Activated naive CD4-positive, alpha-beta T cell treated with anti-CD3 and anti-CD28 coated beads, Interleukin-2, amount 50 U/mL, for 24 hours (primary cell): ENCODE results near the gene FBXO2.
"Not testable (repeated sequence)": the region's sequence is repeated elsewhere in the genome, so short reads cannot be mapped to it uniquely, and the experiment has no call there.

Experiments used
- H3K27ac Mint-ChIP-seq: one replicate; pipeline ENCODE4 v1.8.0; 2021; ENCODE audit warnings: mild to moderate bottlenecking, mixed read lengths
- H3K27me3 Mint-ChIP-seq: one replicate; pipeline ENCODE4 v1.8.0; 2021; ENCODE audit warnings: mixed read lengths
- H3K36me3 Mint-ChIP-seq: one replicate; pipeline ENCODE4 v1.8.0; 2021; ENCODE audit warnings: mixed read lengths
- H3K4me1 Mint-ChIP-seq: one replicate; pipeline ENCODE4 v1.8.0; 2021; ENCODE audit warnings: mixed read lengths
- H3K4me3 Mint-ChIP-seq: one replicate; pipeline ENCODE4 v1.8.0; 2021; ENCODE audit warnings: mild to moderate bottlenecking, mixed read lengths
- H3K9me3 Mint-ChIP-seq: one replicate; pipeline ENCODE4 v1.8.0; 2021; ENCODE audit warnings: mixed read lengths

The FBXO2 gene

DNA sequence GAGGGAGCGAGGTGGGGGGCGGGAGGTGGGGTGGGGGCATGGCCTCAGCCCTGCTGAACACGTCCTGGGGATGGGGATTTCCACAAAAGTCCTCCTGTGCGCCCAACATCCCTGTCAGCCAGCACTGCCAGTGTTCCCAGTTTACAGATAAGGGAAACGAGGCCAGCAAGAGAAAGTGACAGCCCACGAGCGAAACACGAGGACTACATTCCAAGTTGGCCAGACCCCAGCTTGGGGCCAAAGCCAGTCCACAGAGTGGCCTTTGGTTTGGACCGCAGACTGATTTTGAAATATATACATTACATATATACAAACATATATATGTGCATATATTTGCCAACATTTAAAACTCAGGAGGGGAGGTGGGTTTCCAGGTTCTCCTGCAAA lies 5.0 kb downstream of the FBXO2 start:
- Mint-ChIP-seq H3K27me3 (no peaks in the 10 kb centered on the region), H3K27ac (no peak overlapping the region), H3K4me1 (peaks cover 29% of the 10 kb centered on the region), H3K9me3 (no peaks in the 10 kb centered on the region), H3K36me3 (no peaks in the 10 kb centered on the region), H3K4me3 (no peak overlapping the region)

DNA sequence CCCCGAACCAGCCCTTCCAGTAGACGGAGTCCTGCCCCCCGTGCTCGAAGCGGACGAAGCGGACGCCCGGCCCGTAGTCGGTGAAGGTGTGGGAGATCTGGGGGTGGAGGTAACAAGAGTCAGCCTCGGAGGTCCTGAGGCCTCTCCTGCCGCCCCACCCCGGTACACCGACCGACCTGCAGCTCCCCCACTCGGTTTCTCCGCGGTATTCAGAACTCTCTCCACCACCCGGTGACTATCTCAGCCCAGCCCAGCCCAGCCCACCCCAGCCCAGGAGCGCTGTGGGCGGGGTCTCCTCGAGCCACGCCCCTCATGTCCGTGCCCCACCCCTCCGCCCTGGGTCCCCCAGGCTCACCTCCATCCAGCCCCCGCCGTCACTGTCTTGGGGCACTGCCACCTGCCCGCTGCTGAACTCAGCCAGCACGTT lies 5.5 kb downstream of the FBXO2 start:
- Mint-ChIP-seq H3K4me1 (peaks cover 29% of the 10 kb centered on the region), H3K27ac (no peak overlapping the region), H3K9me3 (no peaks in the 10 kb centered on the region)

DNA sequence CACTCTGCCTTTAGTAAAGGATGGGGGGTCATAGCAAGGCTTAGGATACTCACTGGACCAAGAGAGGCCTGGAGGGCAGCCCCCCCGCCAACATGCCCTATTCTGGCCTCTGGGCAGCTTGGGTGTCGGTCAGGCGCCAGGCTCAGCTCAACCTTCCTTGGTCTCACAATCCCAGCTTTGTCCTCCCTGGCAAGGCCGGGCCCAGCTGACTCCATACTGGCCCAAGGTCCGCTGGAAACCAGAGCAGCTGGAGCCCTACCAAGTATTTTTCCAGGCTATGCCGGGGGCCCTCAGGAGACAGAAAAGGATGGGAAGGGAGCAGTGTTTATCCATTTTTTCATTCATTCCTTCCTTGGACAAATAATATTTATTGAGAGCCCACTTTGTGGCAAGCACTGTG lies 6.2 kb downstream of the FBXO2 start:
- Mint-ChIP-seq H3K27ac (no peak overlapping the region), H3K4me1 (peaks cover 29% of the 10 kb centered on the region), H3K9me3 (no peaks in the 10 kb centered on the region), H3K4me3 (no peak overlapping the region), H3K27me3 (no peaks in the 10 kb centered on the region), H3K36me3 (no peaks in the 10 kb centered on the region)

More for the DNA sequence above, 5.5 kb downstream of the FBXO2 start:
- Mint-ChIP-seq H3K27me3 (no peaks in the 10 kb centered on the region), H3K36me3 (no peaks in the 10 kb centered on the region), H3K4me3 (no peak overlapping the region)

DNA sequence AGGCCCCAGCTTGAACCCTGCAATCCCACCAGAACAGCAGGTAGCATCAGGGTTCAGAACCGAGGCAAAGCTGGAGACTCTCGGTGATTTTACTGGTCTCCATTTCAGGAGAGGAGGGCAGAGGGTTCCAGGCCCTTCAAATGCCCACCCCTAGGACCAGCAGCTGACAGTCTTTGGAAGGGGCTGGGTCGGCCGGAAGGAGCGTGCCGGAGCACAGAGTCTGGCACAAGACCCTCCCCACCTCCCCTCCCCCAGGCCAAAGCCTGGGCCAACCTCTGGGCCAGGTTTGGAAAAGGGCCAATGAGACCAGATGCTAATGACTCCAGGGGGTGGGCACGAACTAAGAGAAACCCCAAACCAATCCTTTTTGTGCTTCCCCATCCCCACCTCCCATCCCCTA lies 6.9 kb downstream of the FBXO2 start:
- H3K4me3 Mint-ChIP-seq: no peak overlapping the region
- H3K4me1 Mint-ChIP-seq: peaks cover 28% of the 10 kb centered on the region
- H3K27ac Mint-ChIP-seq: no peak overlapping the region

DNA sequence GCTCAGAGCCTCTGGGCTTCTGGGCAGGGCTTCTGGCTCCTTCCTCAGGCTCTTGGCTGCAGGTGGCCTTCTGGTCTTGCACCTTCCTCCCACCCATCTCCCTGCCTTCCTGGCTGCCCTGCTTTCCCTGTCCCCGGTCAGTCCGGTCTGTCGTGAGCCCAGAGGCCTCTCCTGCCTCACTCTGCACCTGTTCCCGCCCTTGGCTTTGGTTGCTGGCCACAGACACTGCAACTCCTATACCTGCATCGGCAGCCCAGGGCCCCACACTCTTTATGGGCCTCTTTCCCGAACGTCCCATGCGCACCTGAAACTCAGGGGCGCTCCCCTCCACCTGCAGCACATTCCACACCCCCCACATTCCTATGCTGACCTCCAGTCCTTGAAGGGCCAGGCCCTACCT lies 7.9 kb downstream of the FBXO2 start:
- Mint-ChIP-seq H3K27me3 (no peaks in the 10 kb centered on the region), H3K4me1 (peaks cover 21% of the 10 kb centered on the region), H3K4me3 (no peak overlapping the region), H3K36me3 (no peaks in the 10 kb centered on the region), H3K9me3 (no peaks in the 10 kb centered on the region), H3K27ac (no peak overlapping the region)

More for the DNA sequence above, 6.9 kb downstream of the FBXO2 start:
- no peaks in the 10 kb centered on the region for H3K36me3 Mint-ChIP-seq
- no peaks in the 10 kb centered on the region for H3K9me3 Mint-ChIP-seq
- H3K27me3 Mint-ChIP-seq: no peaks in the 10 kb centered on the region

DNA sequence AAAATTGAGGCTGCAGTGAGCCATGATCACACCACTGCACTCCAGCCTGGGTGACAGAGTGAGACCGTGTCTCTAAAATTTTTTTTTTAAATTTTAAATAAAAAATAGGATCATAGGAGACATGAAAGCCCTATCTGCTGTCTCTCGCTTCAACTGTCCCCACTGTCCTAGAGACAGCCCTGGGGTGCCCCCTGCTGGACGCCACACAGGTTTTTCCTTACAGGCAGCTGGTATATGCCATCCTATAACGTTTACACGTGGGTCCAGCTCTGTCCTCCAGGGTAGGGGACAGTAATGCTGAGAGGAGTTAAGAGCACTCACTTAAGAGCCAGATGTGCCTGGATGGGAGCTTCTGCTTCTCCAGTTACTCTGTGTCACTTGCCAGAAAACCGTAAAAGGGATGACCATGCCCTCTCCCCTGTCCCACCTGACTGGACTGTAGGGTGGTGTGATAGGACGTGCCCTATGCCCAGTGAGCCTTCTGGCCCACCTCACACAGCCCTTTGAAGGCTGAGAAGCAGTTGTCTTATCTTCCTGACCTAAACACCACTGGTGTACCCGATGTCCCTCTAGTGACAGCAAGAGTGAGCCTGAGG lies 8.5 kb downstream of the FBXO2 start:
- Mint-ChIP-seq H3K9me3 (no peaks in the 10 kb centered on the region), H3K36me3 (no peaks in the 10 kb centered on the region), H3K4me3 (no peak overlapping the region), H3K27me3 (no peaks in the 10 kb centered on the region), H3K27ac (no peak overlapping the region), H3K4me1 (peaks cover 15% of the 10 kb centered on the region)

DNA sequence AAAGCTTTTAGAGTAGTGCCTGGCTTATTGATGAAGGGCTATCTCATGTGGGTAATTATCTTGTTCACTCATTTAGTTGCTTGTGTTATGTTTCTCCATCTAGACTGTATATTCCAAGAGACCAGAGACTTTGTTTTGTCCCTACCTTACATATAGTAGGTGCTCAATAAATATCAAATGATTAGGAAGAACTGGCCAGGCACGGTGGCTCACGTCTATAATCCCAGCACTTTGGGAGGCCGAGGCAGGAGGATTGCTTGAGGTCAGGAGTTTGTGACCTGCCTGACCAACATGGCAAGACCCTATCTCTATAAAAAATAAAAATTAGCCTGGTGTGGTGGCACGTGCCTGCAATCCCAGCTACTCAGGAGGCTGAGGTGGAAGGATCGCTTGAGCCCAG lies 9.0 kb downstream of the FBXO2 start:
- Mint-ChIP-seq H3K4me3 (no peak overlapping the region), H3K27me3 (no peaks in the 10 kb centered on the region), H3K36me3 (no peaks in the 10 kb centered on the region), H3K9me3 (no peaks in the 10 kb centered on the region), H3K4me1 (peaks cover 10% of the 10 kb centered on the region), H3K27ac (no peak overlapping the region)

DNA sequence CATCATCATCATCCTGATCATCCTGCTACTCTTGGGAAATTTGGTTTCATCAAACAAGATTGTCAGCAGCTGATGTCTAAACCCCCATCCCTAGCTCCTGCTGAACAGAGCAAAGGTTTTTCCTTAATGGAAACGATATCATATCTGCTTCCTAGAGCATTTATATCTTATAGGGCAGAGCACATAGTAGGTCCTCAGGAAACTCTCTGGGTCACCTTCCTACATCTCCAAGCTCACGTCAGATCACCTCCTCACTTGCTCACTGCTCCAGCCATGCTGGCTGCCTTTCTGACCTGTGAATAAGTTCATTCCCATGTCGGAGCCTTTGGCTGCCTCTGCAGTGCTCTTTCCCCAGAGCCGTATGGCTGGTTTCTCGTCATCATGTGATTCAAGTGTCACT lies 10.4 kb downstream of the FBXO2 start:
- Mint-ChIP-seq H3K4me1 (peaks cover 3% of the 10 kb centered on the region), H3K27ac (peak overlapping the region; percentile 15)

DNA sequence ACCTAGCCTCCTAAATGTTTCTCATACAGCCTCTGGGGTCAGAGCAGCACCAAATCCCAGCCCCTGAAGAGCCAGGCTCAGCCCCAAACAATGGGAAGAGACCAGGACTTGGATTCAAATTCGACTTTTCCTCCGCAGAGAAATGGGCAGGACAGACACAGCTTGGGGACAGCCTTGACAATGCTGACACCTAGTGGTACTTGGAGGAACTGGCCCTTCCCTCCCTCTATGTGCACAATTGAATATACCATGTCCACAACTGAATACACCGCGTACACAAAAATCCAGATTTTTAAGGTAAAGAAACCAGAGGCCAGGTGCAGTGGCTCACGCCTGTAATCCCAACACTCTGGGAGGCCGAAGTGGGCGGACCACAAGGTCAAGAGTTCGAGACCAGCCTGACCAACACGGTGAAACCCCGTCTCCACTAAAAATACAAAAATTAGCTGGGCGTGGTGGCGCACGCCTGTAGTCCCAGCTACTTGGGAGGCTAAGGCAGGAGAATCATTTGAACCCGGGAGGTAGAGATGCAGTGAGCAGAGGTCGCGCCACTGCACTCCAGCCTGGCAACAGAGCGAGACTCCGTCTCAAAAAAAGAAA lies 11.7 kb downstream of the FBXO2 start:
- H3K27ac Mint-ChIP-seq, H3K4me1 Mint-ChIP-seq, H3K36me3 Mint-ChIP-seq, H3K9me3 Mint-ChIP-seq, H3K27me3 Mint-ChIP-seq, H3K4me3 Mint-ChIP-seq: not testable (repeated sequence)

More for the DNA sequence above, 10.4 kb downstream of the FBXO2 start:
- no peaks in the 10 kb centered on the region for H3K9me3 Mint-ChIP-seq
- no peaks in the 10 kb centered on the region for H3K36me3 Mint-ChIP-seq
- no peaks in the 10 kb centered on the region for H3K27me3 Mint-ChIP-seq
- H3K4me3 Mint-ChIP-seq: no peak overlapping the region

DNA sequence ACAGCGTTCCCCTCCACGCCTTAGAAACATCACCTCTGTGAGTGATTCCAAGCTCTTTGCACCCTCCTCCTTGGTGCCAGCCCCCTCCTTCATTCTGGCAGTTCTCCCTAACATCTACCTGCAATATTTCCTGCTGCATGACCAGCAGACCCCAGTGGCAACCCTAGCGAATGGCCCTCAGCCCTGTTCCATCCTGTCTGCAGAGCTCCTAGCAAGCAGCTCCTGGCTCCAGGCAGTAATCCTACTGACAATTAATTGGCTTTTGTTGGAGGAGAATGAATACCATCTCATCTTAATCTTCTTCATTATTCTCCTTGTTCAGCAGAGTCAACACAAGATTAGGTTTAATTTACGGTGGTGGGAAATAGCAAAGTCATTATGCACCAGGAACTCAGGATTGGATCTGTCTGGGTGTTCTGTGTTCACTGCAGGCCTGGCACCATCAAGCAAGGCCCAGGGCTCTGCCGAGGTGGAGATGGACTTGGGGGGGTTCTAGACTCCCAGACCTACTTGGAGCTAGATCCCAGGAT lies 12.4 kb downstream of the FBXO2 start:
- Mint-ChIP-seq H3K4me1 (no peaks in the 10 kb centered on the region), H3K27ac (no peak overlapping the region), H3K4me3 (no peak overlapping the region), H3K27me3 (peaks cover under 1% of the 10 kb centered on the region), H3K9me3 (no peaks in the 10 kb centered on the region), H3K36me3 (no peaks in the 10 kb centered on the region)

DNA sequence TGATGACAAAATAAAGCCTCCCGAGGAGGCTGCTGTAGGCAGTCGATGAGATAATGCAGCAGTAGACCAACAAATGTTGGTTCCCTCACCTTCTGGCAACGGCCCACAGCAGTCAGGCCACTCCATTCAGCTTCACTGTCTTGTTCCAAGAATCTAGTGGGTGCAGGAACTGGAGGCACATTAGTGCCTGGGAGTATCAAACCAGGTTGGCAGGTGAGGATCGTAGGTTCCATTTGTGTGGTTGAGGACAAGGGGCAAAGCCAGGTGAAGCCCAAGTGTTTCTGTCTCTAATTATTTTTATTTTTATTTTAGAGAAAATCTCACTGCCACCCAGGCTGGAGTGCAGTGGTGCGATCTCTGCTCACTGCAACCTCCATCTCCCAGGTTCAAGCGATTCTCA lies 13.3 kb downstream of the FBXO2 start:
- no peaks in the 10 kb centered on the region for H3K4me1 Mint-ChIP-seq
- no peak overlapping the region for H3K4me3 Mint-ChIP-seq
- H3K27ac Mint-ChIP-seq: no peak overlapping the region
- H3K9me3 Mint-ChIP-seq: no peaks in the 10 kb centered on the region
- peaks cover 4% of the 10 kb centered on the region for H3K27me3 Mint-ChIP-seq
- no peaks in the 10 kb centered on the region for H3K36me3 Mint-ChIP-seq

DNA sequence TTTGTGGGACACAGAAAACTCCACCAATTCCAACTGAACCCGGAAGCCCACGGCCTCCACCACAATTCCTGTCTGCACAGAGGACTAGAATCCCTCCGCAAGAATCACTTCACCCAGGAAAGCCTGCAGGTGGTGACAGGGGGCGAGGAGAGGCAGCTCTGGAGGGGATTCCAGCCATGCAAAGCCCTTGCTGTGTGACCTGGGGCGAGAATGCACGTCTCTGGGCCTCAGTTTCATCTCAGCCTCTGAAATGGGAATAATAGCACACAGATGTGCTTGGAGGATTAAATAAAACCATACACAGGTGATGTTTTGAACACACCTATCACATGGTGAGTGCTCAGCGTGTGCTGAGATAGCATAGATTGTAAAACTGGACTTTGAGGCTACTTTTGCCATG lies 14.1 kb downstream of the FBXO2 start:
- Mint-ChIP-seq H3K36me3 (no peaks in the 10 kb centered on the region), H3K4me1 (no peaks in the 10 kb centered on the region), H3K27ac (no peak overlapping the region), H3K9me3 (no peaks in the 10 kb centered on the region), H3K27me3 (peaks cover 6% of the 10 kb centered on the region), H3K4me3 (no peak overlapping the region)

DNA sequence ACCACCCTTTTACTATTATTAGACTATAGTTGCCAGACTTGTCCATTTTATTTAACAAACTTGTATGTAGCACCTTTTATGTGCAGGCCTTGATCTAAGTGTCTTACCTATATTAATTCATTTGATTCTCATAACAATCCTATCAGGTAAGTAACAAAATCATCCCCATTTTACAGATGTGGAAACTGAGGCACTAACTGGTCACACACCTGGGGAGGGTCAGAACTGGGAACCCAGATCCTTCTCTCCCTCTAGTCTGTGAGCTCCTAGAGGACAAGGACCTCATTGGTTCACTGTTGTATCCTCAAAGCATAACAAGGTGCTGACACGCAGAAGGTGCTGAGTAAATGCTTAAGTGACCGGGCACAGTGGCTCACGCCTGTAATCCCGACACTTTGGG lies 14.9 kb downstream of the FBXO2 start:
- H3K4me1 Mint-ChIP-seq: no peaks in the 10 kb centered on the region
- H3K36me3 Mint-ChIP-seq: no peaks in the 10 kb centered on the region
- no peaks in the 10 kb centered on the region for H3K9me3 Mint-ChIP-seq
- H3K27me3 Mint-ChIP-seq: peaks cover 6% of the 10 kb centered on the region
- no peak overlapping the region for H3K4me3 Mint-ChIP-seq
- H3K27ac Mint-ChIP-seq: no peak overlapping the region

DNA sequence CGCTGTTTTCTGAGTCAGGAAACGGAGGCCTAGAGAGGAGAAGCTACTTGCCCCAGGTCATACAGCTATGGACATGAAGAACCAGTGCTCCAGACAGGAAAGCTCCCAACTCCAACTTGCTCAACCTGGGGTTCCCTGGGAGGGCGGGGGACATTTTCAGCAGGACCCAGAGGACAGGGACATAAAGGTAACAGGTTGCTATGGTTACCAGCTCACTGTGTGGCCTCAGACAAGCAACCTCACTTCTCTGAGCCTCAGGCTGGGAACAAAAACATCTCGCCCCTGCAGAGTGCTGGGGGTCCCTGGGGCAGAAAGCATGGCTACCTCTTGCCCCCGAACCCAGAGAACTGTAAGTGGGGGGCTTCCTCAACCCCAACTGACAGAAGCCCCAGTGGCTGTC lies 16.1 kb downstream of the FBXO2 start:
- Mint-ChIP-seq H3K27me3 (peaks cover 9% of the 10 kb centered on the region), H3K27ac (no peak overlapping the region), H3K36me3 (no peaks in the 10 kb centered on the region), H3K4me1 (no peaks in the 10 kb centered on the region), H3K9me3 (no peaks in the 10 kb centered on the region), H3K4me3 (no peak overlapping the region)

DNA sequence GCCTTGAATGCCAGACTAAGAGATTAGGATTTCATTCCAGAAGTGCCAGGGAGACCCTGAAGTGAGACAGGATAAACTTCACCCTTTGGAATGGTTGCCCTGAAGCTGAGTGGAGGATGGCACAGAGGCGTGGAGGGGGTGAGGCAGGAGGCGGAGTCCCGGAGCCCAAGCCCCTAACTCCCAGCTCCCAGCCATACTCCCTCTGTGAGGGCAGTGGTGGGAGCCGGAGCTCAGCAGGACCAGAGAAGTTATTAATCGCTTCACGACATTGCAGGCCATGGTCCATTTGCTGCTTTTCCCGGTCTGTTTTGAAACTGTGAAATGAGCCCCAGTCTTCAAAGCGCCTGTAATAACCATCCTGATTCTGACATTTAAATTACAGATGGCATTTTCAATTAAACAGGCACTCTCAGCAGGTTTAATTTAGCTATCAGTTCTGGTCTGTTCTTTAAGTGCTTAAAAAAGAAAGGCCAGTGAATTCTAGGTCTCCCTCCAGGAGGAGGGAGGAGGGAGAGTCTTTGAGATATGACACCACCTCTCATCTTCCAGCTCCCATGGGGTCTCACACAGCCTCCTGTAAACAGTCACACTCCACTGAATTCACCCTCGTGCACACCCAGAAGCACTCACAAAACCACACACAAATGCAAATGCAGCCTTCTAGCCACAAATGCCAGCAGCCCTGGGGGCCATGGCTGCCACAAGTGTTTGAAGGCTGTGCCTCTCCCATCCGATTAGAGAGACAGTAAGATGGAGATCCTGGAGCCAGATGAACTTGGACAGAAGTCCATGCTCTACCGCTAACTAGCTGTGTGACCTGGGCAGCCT lies 19.6 kb downstream of the FBXO2 start:
- Mint-ChIP-seq H3K27ac (no peak overlapping the region), H3K4me3 (no peak overlapping the region), H3K27me3 (peaks cover 10% of the 10 kb centered on the region), H3K9me3 (no peaks in the 10 kb centered on the region), H3K4me1 (no peaks in the 10 kb centered on the region), H3K36me3 (no peaks in the 10 kb centered on the region)
